Globus pallidus (tissue), 1 donor: ENCODE results near the gene FRMD5.

Source experiments
- DNase-seq: peaks from one replicate; pipeline ENCODE4 v3.0.0-alpha.2; 2015; ENCODE audit warnings: low spot score

The FRMD5 gene

DNA sequence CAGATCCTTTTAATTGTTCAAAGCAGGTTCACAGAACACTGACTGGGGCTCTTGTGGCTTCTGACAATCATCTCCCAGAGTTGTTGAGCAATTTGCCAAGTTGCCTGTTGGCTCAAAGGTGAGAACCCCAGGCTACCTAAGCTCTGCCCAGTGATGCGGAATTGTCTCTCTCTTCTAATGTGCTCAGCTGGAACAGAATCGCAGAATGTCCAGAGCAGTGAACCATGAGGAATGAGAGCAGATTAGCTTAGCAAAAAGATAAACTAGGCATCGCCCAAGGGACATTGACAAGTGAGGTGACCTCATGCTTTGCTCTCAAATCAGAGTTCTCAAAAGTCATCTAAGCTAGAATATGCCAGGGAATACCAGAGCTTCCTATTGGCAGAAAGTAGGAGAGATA is 220.2 kb downstream of the FRMD5 start:
- DNase-seq: no peak

DNA sequence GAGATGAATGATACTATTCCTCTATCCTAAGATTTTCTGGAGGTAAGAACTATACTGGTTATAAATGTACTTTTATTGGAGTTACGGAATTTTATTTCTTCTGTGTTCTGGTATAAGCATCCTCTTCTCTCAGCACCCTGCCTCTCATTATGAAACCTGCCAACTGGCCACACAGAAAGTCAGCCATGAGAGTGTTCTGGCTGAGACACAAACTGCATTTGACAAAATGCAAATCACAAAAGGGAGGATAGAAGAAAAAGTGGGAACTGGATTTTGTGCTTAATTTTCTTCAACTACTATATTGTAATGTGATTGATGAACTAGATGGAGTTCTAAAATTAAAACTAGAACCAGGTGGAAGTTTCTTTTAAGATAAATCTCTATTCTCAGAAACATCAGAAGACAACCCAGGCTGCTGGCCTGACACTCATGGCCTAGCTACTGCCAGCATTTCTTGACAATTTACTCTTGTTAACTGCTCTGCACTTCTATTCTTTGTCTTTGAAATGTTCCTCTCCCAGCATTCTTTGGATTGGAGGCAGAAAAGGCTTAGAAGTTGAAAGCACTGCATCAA is 225.2 kb downstream of the FRMD5 start:
- DNase-seq: peak; percentile 60

DNA sequence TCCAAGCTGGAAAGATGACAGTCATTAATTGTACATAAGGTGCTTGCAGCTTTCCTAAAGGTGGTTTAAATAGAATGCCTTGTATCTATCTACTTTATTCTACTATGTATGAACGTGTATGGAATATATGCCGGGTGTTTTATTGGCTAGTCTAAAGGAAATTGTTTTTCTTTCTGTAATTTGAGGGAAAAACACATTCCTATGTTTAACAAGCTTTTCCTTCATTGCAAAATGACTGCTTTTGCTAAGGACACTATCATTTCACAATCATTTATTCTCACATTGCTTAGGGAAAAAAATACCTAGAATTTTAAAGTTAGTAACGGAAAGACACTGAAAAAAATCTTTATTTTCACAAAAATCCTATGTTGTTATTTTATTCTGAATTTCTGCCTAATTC is 226.5 kb downstream of the FRMD5 start:
- DNase-seq: no peak

DNA sequence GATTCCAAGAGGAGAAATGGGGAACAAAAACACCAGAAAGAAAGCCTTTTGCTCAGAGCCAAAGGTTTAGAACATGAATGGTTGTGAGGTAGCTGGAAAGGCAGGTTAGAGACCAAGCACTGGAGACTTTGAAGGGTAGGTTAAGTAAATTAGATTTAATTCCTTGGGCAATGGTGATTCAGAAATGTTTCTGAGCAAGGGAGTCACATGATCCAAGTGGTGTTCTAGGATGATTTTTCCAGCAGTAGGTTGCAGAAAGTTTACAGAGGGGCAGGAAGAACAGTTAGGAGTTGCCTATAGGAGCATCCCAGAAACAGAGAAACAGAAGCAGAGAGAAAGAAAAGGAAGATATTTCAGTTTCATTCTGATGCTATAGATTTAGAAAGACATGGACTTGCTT is 228.4 kb downstream of the FRMD5 start:
- DNase-seq: no peak

DNA sequence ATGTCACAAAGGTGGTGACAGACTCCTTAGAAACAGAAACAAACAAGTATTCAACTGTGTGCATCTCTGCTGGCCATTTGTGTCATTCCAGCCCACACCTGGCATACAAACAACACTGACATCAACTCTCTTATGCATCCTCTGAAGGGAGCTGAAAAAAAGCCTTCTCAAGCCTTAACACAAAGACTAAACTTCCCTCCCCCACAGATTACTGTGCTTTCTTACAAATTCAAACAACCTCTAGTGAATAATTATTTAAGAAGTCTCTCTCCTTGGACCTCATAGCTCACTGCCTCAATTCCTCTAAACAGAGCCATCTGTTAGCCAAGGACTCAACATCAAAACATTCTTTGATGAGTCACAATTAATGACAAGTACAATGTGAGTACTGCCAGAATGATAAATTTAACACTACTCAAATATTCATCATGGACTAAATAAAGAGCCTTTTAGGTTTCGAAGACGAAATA is 236.2 kb downstream of the FRMD5 start:
- DNase-seq: no peak

DNA sequence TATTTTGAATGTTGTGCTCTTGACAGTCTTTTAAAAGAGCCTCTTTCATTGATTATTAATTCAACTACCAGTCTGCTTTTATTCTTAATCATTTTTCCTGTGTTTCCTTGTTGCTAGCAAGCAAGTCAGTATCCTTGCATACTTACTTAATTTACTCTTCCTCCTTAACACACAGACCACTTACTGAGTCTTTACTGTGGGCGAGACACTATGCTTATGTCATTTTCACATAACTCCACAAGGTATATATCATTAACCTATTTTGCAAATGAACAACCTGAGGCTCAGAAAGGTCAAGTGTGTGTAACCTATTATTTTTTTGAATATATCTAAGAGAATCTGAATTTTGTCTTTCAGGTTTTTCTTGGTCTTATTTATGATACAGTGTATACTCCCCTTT is 237.3 kb downstream of the FRMD5 start:
- DNase-seq: no peak

DNA sequence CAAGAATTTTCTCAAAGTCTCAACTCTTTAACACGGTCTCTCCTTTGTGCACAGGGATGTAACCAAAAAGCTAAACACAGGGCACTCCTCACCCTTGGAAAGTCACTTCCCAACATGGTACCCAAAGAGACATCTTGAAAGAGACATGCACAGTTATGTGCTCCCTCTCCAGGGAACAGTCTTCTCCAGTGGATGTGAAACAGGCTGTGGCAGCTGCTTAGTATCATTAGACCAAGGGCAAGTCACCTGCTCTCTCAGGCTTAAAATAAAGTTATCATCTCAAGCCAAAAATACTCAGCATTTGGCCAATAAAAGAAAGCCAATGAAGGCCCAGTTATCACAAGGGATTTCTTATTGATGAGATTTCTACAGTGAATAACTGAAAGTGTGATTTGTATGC is 239.9 kb downstream of the FRMD5 start:
- no peak for DNase-seq

DNA sequence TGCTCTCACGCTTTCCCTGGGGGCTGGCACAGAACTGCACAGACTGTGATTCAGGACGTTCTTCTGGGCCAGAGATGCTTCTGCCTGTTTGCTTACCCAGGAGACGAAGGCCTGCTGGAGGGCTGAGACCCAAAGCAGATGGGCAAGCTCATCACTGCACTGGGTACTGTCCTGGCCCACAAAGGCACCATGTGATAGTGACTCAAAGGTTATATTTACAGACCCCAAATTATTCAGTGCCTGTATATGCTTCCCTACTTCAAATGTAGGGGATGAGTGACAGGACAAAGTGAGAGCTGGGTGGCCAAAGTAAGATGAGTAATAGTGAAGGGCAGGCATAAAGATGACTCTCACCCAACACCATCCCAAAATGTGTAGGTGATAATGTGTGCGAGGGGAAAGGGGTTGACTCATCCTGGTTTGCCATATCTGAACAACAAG is 240.9 kb downstream of the FRMD5 start:
- DNase-seq: no peak

DNA sequence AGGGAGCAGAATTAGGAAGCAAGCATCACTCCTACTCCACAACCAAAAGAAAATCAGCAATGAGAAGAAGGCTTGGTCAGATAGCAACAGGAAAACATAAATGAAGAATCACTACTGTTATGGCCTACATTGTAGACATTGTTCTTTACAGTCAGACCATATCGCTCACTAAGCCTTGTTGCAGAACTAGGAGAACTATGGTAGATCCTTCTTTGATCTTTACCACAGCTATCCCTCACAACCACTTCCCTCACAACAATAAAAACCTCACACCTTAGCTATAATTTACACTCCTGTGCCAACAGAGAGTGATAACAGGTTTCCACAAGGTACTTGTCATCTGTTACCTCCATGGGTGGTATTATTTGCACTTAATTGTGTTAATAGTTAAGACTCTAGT is 241.7 kb downstream of the FRMD5 start:
- no peak for DNase-seq

DNA sequence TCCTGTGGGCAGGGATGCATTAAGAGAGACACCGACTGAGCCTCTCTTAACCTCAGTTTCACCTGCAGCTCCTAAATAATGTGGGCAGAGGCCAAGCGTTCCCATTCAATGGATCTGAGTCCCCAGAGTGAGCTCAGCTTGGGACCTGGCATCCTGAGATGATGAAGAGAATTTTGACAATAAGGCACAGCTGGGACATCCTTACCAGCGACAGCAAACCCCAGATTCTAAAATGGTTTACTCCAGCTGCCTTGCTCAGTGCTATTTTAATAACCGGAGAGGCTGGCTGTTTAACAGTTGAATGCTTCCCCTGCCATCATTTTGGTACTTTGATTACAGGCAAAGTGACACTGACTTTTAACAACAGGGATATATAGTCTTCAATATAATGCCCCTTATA is 244.5 kb downstream of the FRMD5 start:
- no peak for DNase-seq

DNA sequence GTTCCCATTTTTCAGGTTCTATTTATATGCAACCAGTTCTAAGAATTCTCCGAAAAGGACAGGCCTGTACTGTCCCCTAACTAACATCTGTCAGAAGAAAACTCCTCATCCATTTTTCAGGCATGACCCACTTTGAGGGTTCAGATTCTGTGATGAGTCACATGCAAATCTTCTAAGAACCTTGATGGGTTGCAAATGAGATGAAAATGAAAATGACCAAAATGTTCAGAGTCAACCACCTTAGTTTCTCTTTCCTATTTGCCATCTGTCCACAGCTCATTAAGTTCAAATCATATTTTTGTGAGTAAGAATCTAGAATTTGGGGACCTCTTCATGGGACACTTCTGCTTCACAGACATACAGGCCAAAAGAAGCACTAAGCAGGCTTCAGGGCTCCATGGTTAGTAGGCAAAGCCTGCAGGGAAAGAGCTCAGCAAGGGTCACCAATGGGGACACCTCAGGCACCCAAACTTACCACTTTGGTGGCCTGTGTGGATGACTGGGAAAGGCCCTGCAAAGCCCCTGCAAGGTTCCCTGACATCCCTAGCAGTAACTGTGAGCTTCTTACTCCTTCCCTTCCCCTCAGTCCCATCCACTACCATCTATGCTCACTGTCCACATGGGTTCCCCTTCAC is 246.3 kb downstream of the FRMD5 start:
- no peak for DNase-seq

DNA sequence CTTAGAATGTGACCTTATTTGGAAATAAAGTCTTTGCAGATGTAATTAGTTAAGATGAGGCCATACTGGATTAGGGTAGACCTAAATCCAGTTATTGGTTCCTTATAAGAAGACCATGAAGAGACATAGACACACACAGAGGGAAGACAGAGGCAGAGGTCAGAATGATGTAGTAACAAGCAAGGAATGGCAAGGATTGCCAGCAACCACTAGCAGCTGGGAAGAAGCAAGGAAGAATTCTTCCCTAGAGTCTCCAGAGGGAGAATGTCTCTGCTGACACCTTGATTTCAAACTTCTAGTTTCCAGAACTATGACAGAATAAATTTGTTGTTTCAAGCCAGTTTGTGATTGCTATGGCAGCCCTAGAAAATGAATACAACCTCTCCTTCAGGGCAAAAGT is 251.6 kb downstream of the FRMD5 start:
- DNase-seq: no peak

DNA sequence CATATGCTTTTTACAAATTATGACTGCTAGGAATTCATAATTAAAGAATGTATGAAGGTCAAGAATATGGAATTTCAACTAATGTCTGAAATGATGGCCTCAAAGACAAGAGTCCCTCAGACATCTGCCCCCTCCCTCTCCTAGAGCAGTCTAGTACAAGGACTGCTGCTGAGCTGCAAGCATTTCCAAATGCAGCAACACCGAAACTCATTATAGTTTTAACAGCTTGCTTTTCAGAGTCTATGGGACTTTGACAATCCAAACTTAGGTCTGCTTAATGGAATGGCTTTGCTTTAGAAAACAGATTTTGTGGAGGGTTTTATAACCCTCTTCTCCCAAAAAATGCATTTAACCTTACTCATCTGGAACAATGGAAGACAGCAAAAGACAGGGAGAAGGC is 252.9 kb downstream of the FRMD5 start:
- DNase-seq: no peak

DNA sequence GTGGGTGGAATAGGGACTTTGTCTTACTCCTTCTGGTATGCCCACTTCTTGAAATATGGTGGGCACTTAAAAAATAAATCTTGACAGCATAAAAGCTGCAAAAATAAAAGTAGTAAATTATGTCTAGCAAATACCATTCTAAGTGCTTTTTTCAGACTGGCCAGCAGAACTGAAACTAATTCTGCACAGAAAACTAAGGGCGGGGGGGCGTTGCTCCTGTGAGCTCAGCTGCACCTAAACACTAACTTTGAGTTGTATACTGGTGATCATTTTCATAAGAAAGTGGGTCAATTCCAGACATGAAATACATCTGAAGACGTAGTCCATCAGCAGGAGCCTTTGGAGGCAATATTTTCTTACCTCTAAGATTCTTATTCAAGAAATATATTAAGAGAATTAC is 253.5 kb downstream of the FRMD5 start:
- DNase-seq: no peak

DNA sequence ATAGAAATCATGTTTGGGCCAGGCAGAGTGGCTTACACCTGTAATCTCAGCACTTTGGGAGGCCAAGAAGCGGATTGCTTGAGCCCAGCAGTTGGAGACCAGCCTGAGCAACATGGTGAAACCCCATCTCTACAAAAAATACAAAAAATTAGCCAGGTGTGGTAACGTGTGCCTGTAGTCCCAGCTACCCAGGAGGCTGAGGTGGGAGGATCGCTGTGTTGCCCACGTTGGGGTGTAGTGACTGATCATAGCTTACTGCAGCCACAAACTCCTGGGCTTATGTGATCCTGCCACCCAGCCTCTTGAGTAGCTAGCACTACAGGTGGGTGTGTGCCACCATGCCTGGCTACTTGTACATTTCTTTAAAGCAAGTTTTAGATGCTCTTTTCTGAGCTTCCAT is 254.0 kb downstream of the FRMD5 start:
- DNase-seq: no peak

DNA sequence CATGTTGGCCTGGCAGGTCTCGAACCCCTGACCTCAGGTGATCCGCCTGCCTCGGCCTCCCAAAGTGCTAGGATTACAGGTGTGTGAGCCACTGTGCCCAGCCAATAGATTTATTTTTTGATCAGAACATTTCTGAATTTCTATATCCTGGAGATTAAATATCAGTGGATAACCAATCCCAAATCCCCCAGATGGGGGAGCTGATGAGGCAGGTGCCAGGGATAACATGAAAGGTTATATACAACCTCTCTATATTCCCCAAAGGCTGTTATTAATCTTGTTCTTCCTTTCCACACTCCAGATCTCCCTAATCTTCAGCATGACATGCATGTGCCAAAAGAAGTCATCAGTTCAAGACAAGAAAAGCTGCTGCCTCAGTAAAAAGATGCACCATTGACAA is 256.0 kb downstream of the FRMD5 start:
- DNase-seq: no peak

DNA sequence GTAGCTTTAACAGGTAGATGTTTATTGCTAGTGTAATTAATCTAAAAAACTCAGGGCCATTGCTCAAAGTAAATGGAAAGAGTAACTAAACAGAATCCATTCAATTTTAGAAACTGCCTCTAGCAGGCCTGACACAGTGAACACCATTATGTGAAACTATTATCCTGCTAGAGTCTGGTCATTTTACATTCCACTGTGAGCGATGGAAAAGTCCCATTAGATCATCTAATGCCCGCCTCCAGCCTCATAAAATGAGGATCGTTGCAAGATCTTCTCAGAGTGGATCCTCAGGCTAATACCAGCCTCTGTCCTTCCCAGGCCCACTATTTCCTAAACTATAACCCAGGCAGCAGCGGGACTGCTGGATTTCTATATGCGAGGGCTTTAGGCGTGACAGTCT is 260.6 kb downstream of the FRMD5 start:
- DNase-seq: peak; percentile 69

DNA sequence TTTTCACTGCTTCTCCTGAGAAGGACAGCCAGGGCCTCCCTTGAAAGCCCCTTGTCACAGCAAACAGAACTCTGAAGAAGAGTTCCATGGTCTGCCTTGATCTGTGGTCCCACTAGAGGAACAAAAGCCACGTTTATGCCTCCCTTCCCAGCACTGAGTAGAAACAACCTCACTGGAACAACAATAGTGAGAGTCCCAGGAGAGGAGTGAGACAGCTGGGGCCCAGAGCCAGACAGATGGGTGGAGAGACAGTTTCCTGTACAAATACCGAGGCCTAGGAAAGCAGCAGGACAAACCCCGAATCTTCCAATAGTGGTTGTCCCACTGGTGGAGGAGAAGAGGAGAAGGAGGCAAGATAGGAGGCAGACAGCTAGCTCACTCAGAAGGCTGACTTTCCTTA is 262.2 kb downstream of the FRMD5 start:
- DNase-seq: no peak

DNA sequence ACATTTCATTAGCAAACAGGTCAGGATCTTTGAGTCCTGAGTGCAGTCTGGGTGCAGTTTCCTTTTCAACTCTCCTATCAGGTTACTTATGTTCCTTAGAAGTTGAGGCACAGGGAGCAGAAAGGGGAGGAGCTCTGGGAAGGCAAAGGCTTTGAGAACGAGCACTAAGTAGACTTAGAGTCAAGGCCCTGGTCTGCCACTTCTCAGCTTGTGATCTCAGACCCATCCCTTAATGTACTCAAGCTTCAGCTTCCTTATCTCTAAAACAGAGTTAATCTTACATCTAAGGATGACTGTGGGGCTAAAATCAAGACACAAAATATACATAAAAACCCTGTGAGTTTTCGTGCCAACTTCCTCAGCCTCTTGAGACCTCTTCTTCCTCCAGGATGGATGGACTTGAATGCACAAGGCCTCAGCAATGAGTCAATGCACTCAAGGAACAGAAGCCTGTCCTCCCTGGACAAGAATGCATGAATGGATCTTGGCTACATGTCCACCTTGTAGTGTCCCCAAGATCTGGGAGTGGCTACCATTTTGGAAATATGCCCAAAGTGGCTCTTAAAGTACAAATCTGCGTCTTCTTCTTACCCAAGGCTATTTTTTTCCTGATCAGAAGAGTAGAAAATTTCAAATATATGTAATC is 263.2 kb downstream of the FRMD5 start:
- no peak for DNase-seq

DNA sequence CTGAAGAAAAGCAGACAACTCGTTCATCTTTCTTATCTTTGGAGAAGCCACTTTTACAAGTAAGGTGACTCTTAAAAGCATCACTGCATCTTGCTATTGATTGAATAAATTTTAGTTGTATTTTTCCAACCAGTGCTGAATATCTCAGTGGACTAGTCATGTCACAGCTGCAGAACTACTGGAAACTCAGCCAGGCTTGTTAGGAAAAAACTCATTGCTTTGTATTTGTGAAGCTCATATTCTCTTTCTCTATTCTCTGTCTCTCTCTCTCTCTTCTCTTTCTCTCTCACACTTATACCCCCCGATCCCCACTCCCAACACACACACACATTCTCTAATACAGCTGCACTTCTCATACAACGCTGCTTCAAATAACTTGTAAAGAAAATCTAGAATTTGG is 264.0 kb downstream of the FRMD5 start:
- peak; percentile 52 for DNase-seq

DNA sequence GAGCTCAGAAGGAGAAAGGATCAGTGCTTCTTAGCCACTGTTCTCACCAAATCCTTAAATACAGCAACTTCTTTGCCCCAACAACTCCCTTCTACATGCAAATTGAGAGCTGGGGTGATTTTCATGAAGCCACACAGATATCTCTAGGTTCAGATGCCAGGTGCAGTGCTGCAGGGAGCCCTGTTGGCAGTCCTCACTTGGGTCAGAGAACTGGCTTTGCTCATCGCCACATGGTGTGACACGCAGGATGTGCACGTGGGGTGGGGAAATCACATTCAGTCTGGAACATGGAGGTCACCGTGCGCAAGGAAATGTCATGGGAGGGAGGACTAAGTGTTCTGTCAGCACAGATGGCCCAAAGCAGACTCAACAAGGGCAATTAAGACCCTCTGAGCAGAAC is 264.5 kb downstream of the FRMD5 start:
- no peak for DNase-seq

DNA sequence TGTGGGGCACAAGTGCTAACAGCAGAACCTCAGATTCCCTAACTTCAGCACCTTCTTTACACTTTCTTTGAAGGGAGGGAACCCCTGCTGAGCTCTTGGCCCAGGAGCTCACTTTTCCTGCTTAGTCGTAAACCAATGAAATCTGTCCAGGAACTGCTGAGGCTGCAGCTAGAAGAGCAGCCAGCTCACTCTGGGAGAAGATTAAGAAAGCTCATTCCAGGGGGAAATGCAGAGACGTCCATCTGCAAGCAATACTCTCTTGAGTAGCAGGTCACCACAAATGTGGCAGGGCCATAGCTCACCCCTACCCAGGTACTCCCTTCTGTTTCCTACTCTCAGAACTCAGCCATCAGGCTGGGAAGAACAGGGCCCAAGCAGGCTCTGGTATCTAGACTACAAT is 265.0 kb downstream of the FRMD5 start:
- DNase-seq: no peak

DNA sequence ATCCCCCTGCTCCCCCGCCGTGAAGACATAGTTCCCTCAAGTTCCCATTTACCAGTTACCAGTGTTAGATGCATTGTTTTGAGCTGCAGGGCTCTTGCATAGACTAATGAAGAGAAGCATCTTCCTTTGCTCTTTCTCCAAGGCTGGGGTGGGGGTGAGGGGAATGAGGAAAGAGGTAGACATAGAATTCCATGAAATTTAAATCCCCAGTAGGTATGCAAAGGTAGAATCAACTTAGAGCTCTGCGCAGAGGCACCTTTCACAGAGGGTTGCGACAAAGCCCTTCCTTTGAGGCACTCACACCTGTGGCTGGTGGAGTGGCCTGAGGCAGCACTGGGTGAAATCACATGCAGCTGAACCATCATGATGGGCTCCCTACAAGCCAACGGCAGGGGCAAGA is 266.9 kb downstream of the FRMD5 start:
- no peak for DNase-seq

DNA sequence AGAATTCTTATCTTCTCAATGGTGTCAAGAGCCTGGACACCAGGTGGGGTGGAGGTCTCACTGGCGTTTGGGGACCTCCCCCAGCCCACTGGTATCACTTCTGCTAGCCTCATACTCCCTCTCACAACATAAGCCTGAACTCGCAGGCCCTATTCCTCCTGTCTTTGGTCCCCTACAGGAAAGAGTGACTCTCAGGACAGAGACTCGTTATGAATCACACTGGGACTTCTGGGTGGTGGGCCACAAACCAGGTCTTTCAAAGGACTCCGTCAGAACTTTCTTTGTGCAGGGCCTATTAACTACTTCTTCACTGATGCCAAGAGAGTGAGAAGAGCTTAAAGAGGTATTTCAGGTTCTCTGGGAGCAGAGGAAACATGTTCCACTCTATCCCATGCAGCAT is 267.9 kb downstream of the FRMD5 start:
- no peak for DNase-seq
